ENCODE data around the gene EFNA2. TPM values are rescaled to one million over a fixed set of nuclear protein-coding genes. Genes with fewer than 3 reads are reported as not detected.

The EFNA2 gene
- total and polyA plus RNA-seq, 9 donors = 0.11 TPM; not detected in 8

- Histone ChIP-seq H3K36me3 (no peaks in the 10 kb centered on the region), H3K9me3 (no peaks in the 10 kb centered on the region), H3K4me1 (ENCODE audit: insufficient read depth) (no peaks in the 10 kb centered on the region), H3K4me3 (no peak overlapping the region), H3K27me3 (peaks cover 4% of the 10 kb centered on the region), H3K27ac (no peak overlapping the region)
- intact Hi-C loops (cut with DNase I) = loop anchor here in 3 of 4 donors (10.0 kb wide), 2 partner anchors 51 to 161 kb away; no protein-coding TSS in a partner anchor
- DNase-seq = no peak
- 16 to 31% (median 26%) methylated on average over 24 to 29 of the region's 29 CpGs for WGBS, 3 donors
- no peak for TF ChIP-seq CTCF (IDR thresholded peaks at IDR 0.05)
These were observed 2.3 kb upstream of the EFNA2 start for GRCh38 chr19:1283207-1283916.

- no peak overlapping the region for H3K4me3 ChIP-seq
- 63 to 72% (median 67%) methylated on average over 10 to 12 of the region's 12 CpGs for WGBS, 3 donors
- no peaks in the 10 kb centered on the region for H3K36me3 ChIP-seq
- H3K27me3 ChIP-seq = peaks cover 4% of the 10 kb centered on the region
- H3K9me3 ChIP-seq = no peaks in the 10 kb centered on the region
- TF ChIP-seq POLR2A (IDR thresholded peaks at IDR 0.05) (no peak), CTCF (IDR thresholded peaks at IDR 0.05) (no peak), EP300 (IDR thresholded peaks at IDR 0.05) (no peak)
- H3K27ac ChIP-seq = no peak overlapping the region
- no peak for DNase-seq
- no peaks in the 10 kb centered on the region for H3K4me1 ChIP-seq (ENCODE audit: insufficient read depth)
- intact Hi-C loops (cut with DNase I) = loop anchor here in 3 of 4 donors (10.0 kb wide), 2 partner anchors 51 to 161 kb away; no protein-coding TSS in a partner anchor
These were observed 1.8 kb upstream of the EFNA2 start for GRCh38 chr19:1283917-1284292.

DNA sequence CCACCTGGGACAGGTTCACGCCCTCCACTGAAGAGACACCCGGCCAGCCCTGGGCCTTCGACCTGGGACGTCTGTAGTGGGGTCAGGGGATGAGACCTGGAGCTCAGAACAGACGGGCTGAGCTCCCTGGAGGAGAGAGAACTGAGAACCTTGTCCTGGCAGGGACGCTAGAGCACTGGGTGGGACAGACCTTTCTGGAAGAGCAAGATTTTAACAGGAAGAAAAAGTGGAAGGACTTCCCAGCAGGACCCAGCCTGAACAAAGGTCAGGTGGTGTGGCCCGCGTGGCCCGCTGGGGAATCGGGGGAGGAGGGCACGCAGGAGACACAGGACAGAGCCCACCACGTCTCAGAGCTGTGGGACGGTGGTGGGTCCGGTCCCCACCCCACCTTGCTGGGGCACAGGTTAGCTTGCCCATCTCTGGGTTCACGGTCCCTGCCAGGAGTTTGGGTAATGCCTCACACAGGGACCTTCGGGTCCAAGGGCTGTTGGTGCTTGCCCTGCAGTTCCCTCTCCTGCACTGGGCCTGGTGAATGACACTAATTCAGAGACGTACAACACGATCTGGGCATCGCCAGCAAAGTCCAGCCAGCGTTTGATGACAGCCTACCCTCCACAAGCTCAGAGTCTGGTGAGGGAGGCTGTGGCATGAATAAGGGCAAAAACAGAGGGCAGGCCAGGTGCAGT, 1.2 kb upstream of the EFNA2 start:
- WGBS, 3 donors = 71 to 76% (median 74%) methylated on average over 20 of the region's 20 CpGs
- intact Hi-C loops (cut with DNase I) = loop anchor here in 3 of 4 donors (10.0 kb wide), 2 partner anchors 50 to 160 kb away; no protein-coding TSS in a partner anchor
- Histone ChIP-seq H3K27me3 (peaks cover 4% of the 10 kb centered on the region), H3K27ac (no peak overlapping the region), H3K4me1 (ENCODE audit: insufficient read depth) (no peaks in the 10 kb centered on the region), H3K9me3 (no peaks in the 10 kb centered on the region), H3K36me3 (no peaks in the 10 kb centered on the region), H3K4me3 (no peak overlapping the region)
- TF ChIP-seq EP300 (IDR thresholded peaks at IDR 0.05) (no peak), CTCF (IDR thresholded peaks at IDR 0.05) (no peak), POLR2A (IDR thresholded peaks at IDR 0.05) (no peak)
- no peak for DNase-seq

- peaks cover 4% of the 10 kb centered on the region for H3K27me3 ChIP-seq
These were observed 515 bp upstream of the EFNA2 start for GRCh38 chr19:1284979-1285736.

More at GRCh38 chr19:1284979-1285736, 515 bp upstream of the EFNA2 start:
- Histone ChIP-seq H3K4me3 (no peak overlapping the region), H3K27ac (no peak overlapping the region), H3K4me1 (ENCODE audit: insufficient read depth) (no peaks in the 10 kb centered on the region), H3K9me3 (no peaks in the 10 kb centered on the region), H3K36me3 (no peaks in the 10 kb centered on the region)
- TF ChIP-seq POLR2A (IDR thresholded peaks at IDR 0.05) (no peak), EP300 (IDR thresholded peaks at IDR 0.05) (no peak), CTCF (IDR thresholded peaks at IDR 0.05) (no peak)
- WGBS, 3 donors = 13 to 25% (median 21%) methylated on average over 28 to 51 of the region's 51 CpGs
- no peak for DNase-seq
- intact Hi-C loops (cut with DNase I) = loop anchor here in 3 of 4 donors (10.0 kb wide), 2 partner anchors 50 to 160 kb away; no protein-coding TSS in a partner anchor
